ENCODE data around the gene KRAS. TPM values are rescaled to one million over a fixed set of nuclear protein-coding genes. Genes with fewer than 3 reads are reported as not detected.

The KRAS gene
- total and polyA plus RNA-seq, 4 donors = 6.2 to 33.0 (median 14.1) TPM

- Histone ChIP-seq H3K4me3 (ENCODE audit: low read depth in 1 of 3, low read length in 3 of 3) (no peak overlapping the region), H3K27ac (ENCODE audit: low read depth in 1 of 2, low read length in 2 of 2) (no peak overlapping the region), H3K4me1 (ENCODE audit: control insufficient read depth in 4 of 4, insufficient read depth in 4 of 4, low read length in 3 of 4) (no peaks in the 10 kb centered on the region), H3K9me3 (ENCODE audit: control insufficient read depth in 4 of 4, low read length in 3 of 4) (no peaks in the 10 kb centered on the region), H3K36me3 (ENCODE audit: control insufficient read depth in 4 of 4, insufficient read depth in 3 of 4, low read depth in 1 of 4, low read length in 3 of 4) (no peaks in the 10 kb centered on the region), H3K9ac (ENCODE audit: low read depth in 1 of 2, low read length in 2 of 2) (no peak overlapping the region), H3K27me3 (ENCODE audit: control insufficient read depth in 4 of 4, insufficient read depth in 4 of 4, low read length in 3 of 4) (no peaks in the 10 kb centered on the region)
- DNase-seq (ENCODE audit: low spot score) = no peak
- 93% methylated on average over 6 of the region's 6 CpGs for WGBS
- TF ChIP-seq EGR1 (IDR thresholded peaks at IDR 0.05; ENCODE audit: low read depth in 2 of 2) (no peak), YY1 (IDR thresholded peaks at IDR 0.05) (no peak)
These were observed 87.9 kb downstream of the KRAS start for GRCh38 chr12:25162866-25163265.

GRCh38 chr12:25156061-25156460 is 94.7 kb downstream of the KRAS start:
- no peak for DNase-seq (ENCODE audit: low spot score)
- Histone ChIP-seq H3K9ac (ENCODE audit: low read depth in 1 of 2, low read length in 2 of 2) (no peak overlapping the region), H3K27me3 (ENCODE audit: control insufficient read depth in 4 of 4, insufficient read depth in 4 of 4, low read length in 3 of 4) (no peaks in the 10 kb centered on the region), H3K4me3 (ENCODE audit: low read depth in 1 of 3, low read length in 3 of 3) (no peak overlapping the region), H3K9me3 (ENCODE audit: control insufficient read depth in 4 of 4, low read length in 3 of 4) (no peaks in the 10 kb centered on the region), H3K27ac (ENCODE audit: low read depth in 1 of 2, low read length in 2 of 2) (no peak overlapping the region), H3K4me1 (ENCODE audit: control insufficient read depth in 4 of 4, insufficient read depth in 4 of 4, low read length in 3 of 4) (peaks cover 0 to 4% (median 0%) of the 10 kb centered on the region in 4 donors), H3K36me3 (ENCODE audit: control insufficient read depth in 4 of 4, insufficient read depth in 3 of 4, low read depth in 1 of 4, low read length in 3 of 4) (no peaks in the 10 kb centered on the region)
- TF ChIP-seq SP1 (IDR thresholded peaks at IDR 0.05) = no peak
- TF ChIP-seq HNF4A (conservative IDR thresholded peaks at IDR 0.05) = no peak
- no peak for TF ChIP-seq RAD21 (IDR thresholded peaks at IDR 0.05)
- no peak for TF ChIP-seq MAX (IDR thresholded peaks at IDR 0.05)
- WGBS = 90% methylated on average over 4 of the region's 4 CpGs

- 54% methylated on average over 2 of the region's 2 CpGs for WGBS
- H3K4me3 ChIP-seq (ENCODE audit: low read depth in 1 of 3, low read length in 3 of 3) = peak overlapping the region in 2 of 3 donors; percentile 16 to 35
- no peak overlapping the region for H3K27ac ChIP-seq (ENCODE audit: low read depth in 1 of 2, low read length in 2 of 2)
- peaks cover 0 to 4% (median 0%) of the 10 kb centered on the region in 4 donors for H3K4me1 ChIP-seq (ENCODE audit: control insufficient read depth in 4 of 4, insufficient read depth in 4 of 4, low read length in 3 of 4)
- no peaks in the 10 kb centered on the region for H3K9me3 ChIP-seq (ENCODE audit: control insufficient read depth in 4 of 4, low read length in 3 of 4)
- no peak for TF ChIP-seq EGR1 (IDR thresholded peaks at IDR 0.05; ENCODE audit: low read depth in 2 of 2)
- TF ChIP-seq FOXA2 (IDR thresholded peaks at IDR 0.05) = no peak
- peak; percentile 73 to 77 for TF ChIP-seq RAD21 (IDR thresholded peaks at IDR 0.05)
- TF ChIP-seq CTCF (IDR thresholded peaks at IDR 0.05; ENCODE audit: low read depth, low read length, missing input control) = peak; percentile 53
- TF ChIP-seq HNF4A (conservative IDR thresholded peaks at IDR 0.05) = no peak
- no peak for TF ChIP-seq HNF4G (IDR thresholded peaks at IDR 0.05)
- TF ChIP-seq FOXA1 (IDR thresholded peaks at IDR 0.05) = no peak
- TF ChIP-seq REST (IDR thresholded peaks at IDR 0.05) = no peak
- no peak for TF ChIP-seq SP1 (IDR thresholded peaks at IDR 0.05)
- TF ChIP-seq ZBTB33 (IDR thresholded peaks at IDR 0.05) = no peak
- no peak for TF ChIP-seq JUND (IDR thresholded peaks at IDR 0.05)
- H3K27me3 ChIP-seq (ENCODE audit: control insufficient read depth in 4 of 4, insufficient read depth in 4 of 4, low read length in 3 of 4) = no peaks in the 10 kb centered on the region
- no peak for DNase-seq (ENCODE audit: low spot score)
- no peaks in the 10 kb centered on the region for H3K36me3 ChIP-seq (ENCODE audit: control insufficient read depth in 4 of 4, insufficient read depth in 3 of 4, low read depth in 1 of 4, low read length in 3 of 4)
- H3K9ac ChIP-seq (ENCODE audit: low read depth in 1 of 2, low read length in 2 of 2) = peak overlapping the region; percentile 1 to 21
These were observed 95.6 kb downstream of the KRAS start for GRCh38 chr12:25155022-25155576.

Measured in liver (tissue), 9 donors.